Smooth muscle cell (in vitro differentiated cells): ENCODE measurements around the gene MAP4. TPM values are rescaled to one million over a fixed set of nuclear protein-coding genes. Genes with fewer than 3 reads are reported as not detected.

Experiments used
- DNase-seq: peaks from one replicate; lab custom pipeline; 2025; ENCODE audit not compliant: unreplicated experiment; lab: John Stamatoyannopoulos, UW
- H2AFZ ChIP-seq: fragments of 200-600 bp; sonication (generic); 2 replicates; pipeline ENCODE4 v1.6.0; 2016; ENCODE audit warnings: antibody characterized with exemption, low read depth, mild to moderate bottlenecking
- H3F3A ChIP-seq: fragments of 200-600 bp; sonication (generic); 2 replicates; pipeline ENCODE4 v1.6.0; 2017; ENCODE audit warnings: antibody characterized with exemption, low read depth
- H3K27ac ChIP-seq: fragments of 200-600 bp; sonication (generic); 2 replicates; pipeline ENCODE4 v1.5.1; 2016; ENCODE audit warnings: low read depth, mild to moderate bottlenecking
- H3K27me3 ChIP-seq: fragments of 200-600 bp; sonication (generic); 2 replicates; pipeline ENCODE4 v1.6.1; 2016; ENCODE audit warnings: low read depth, mild to moderate bottlenecking
- H3K36me3 ChIP-seq: fragments of 200-600 bp; sonication (generic); 2 replicates; pipeline ENCODE4 v1.5.1; 2016; ENCODE audit warnings: low read depth
- H3K4me1 ChIP-seq: fragments of 200-600 bp; sonication (generic); 2 replicates; pipeline ENCODE4 v1.5.1; 2016; ENCODE audit warnings: low read depth
- H3K4me2 ChIP-seq: fragments of 200-600 bp; sonication (generic); 2 replicates; pipeline ENCODE4 v1.6.0; 2016; ENCODE audit warnings: mild to moderate bottlenecking
- H3K4me3 ChIP-seq: fragments of 200-600 bp; sonication (generic); 2 replicates; pipeline ENCODE4 v1.5.1; 2016; ENCODE audit warnings: mild to moderate bottlenecking
- H3K79me2 ChIP-seq: fragments of 200-600 bp; sonication (generic); 2 replicates; pipeline ENCODE4 v1.6.0; 2016; ENCODE audit warnings: low read depth, mild to moderate bottlenecking
- H3K9ac ChIP-seq: fragments of 200-600 bp; sonication (generic); 2 replicates; pipeline ENCODE4 v1.6.0; 2016; ENCODE audit warnings: low read depth
- H3K9me3 ChIP-seq: fragments of 200-600 bp; sonication (generic); replicated peaks from 2 replicates; pipeline ENCODE4 v1.5.1; 2016; ENCODE audit warnings: low read depth
- H4K20me1 ChIP-seq: fragments of 200-600 bp; sonication (generic); 2 replicates; pipeline ENCODE4 v1.6.0; 2016; ENCODE audit warnings: low read depth
- CTCF ChIP-seq: fragments of 200-600 bp; sonication (generic); IDR thresholded peaks from 2 replicates; pipeline ENCODE4 v1.5.1; 2017; ENCODE audit warnings: borderline replicate concordance, mild to moderate bottlenecking, antibody characterized with exemption; ENCODE audit not compliant: insufficient read depth, poor library complexity, severe bottlenecking
- WGBS: methylation state at CpG from one replicate; pipeline ENCODE4 v1.1.7; 2016; ENCODE audit warnings: low lambda C conversion rate; 5-methylcytosine and 5-hydroxymethylcytosine counted together
- polyA plus RNA-seq: library from polyadenylated mRNA; unstranded; fragments of >200 nt; fragmentation: Nextera tagmentation; extraction: Ambion mirVana; gene quantifications from 2 replicates; pipeline ENCODE4 v1.2.1, GENCODE V29; 2016
- total RNA-seq: library from RNA; depleted of rRNA; stranded (reverse); fragments of >200 nt; gene quantifications from 2 replicates; pipeline ENCODE4 v1.2.3, GENCODE V29; 2014

MAP4 gene
- total and polyA plus RNA-seq, 2 experiments from 2014 or later: 114 to 166 TPM

- no peak overlapping the region for H3K4me2 ChIP-seq
- H3K4me3 ChIP-seq: no peak overlapping the region
- DNase-seq: no peak
- H3K27me3 ChIP-seq: no peaks in the 10 kb centered on the region
- H3K9ac ChIP-seq: no peak overlapping the region
- H3K9me3 ChIP-seq: no peaks in the 10 kb centered on the region
- H4K20me1 ChIP-seq: peaks cover 100% of the 10 kb centered on the region
- peaks cover 90% of the 10 kb centered on the region for H3K79me2 ChIP-seq
- H2AFZ ChIP-seq: no peak overlapping the region
- peak overlapping the region; percentile 93 for H3K27ac ChIP-seq
- 81% methylated on average over 3 of the region's 3 CpGs for WGBS
- no peak for TF ChIP-seq CTCF
- no peaks in the 10 kb centered on the region for H3K36me3 ChIP-seq
- peaks cover 17% of the 10 kb centered on the region for H3K4me1 ChIP-seq
- H3F3A ChIP-seq: peaks cover 46% of the 10 kb centered on the region
These were observed 26.0 kb upstream of the MAP4 start for GRCh38 chr3:48042071-48042760.

- DNase-seq: no peak
- H3K4me2 ChIP-seq: peak overlapping the region; percentile 75
- H3K27me3 ChIP-seq: no peaks in the 10 kb centered on the region
- H3K27ac ChIP-seq: peak overlapping the region; percentile 93
- H2AFZ ChIP-seq: no peak overlapping the region
- H3K4me3 ChIP-seq: no peak overlapping the region
- no peaks in the 10 kb centered on the region for H3K9me3 ChIP-seq
- peaks cover 17% of the 10 kb centered on the region for H3K4me1 ChIP-seq
- peak overlapping the region; percentile 85 for H3K9ac ChIP-seq
- H3F3A ChIP-seq: peaks cover 64% of the 10 kb centered on the region
- no peaks in the 10 kb centered on the region for H3K36me3 ChIP-seq
- H3K79me2 ChIP-seq: peaks cover 90% of the 10 kb centered on the region
- peaks cover 100% of the 10 kb centered on the region for H4K20me1 ChIP-seq
- no peak for TF ChIP-seq CTCF
- 16% methylated on average over 1 of the region's 1 CpG for WGBS
These were observed 23.4 kb upstream of the MAP4 start for GRCh38 chr3:48039487-48040190.

- H3K79me2 ChIP-seq: peaks cover 90% of the 10 kb centered on the region
- H3K27me3 ChIP-seq: no peaks in the 10 kb centered on the region
- H3K4me3 ChIP-seq: no peak overlapping the region
- peaks cover 65% of the 10 kb centered on the region for H3F3A ChIP-seq
- no peak overlapping the region for H2AFZ ChIP-seq
- no peaks in the 10 kb centered on the region for H3K9me3 ChIP-seq
- TF ChIP-seq CTCF: no peak
- DNase-seq: no peak
- 16% methylated on average over 6 of the region's 6 CpGs for WGBS
- peak overlapping the region; percentile 75 for H3K4me2 ChIP-seq
- H3K4me1 ChIP-seq: peaks cover 23% of the 10 kb centered on the region
- no peaks in the 10 kb centered on the region for H3K36me3 ChIP-seq
- peak overlapping the region; percentile 85 for H3K9ac ChIP-seq
- H4K20me1 ChIP-seq: peaks cover 100% of the 10 kb centered on the region
- peak overlapping the region; percentile 93 for H3K27ac ChIP-seq
These were observed 22.8 kb upstream of the MAP4 start for GRCh38 chr3:48038971-48039481.
